A549 treated with dexamethasone at 1 μM for 4 hours (cell line): ENCODE results near the gene KDM1B. TPM values are rescaled to one million over a fixed set of nuclear protein-coding genes. Genes with fewer than 3 reads are reported as not detected.

Experiments
- total RNA-seq: library from RNA; stranded (reverse); fragments of 200-300 nt; extraction: Qiagen RNA extraction; gene quantifications from 5 replicates; pipeline ENCODE4 v1.2.3, GENCODE V29; 2022

KDM1B gene, protein sequence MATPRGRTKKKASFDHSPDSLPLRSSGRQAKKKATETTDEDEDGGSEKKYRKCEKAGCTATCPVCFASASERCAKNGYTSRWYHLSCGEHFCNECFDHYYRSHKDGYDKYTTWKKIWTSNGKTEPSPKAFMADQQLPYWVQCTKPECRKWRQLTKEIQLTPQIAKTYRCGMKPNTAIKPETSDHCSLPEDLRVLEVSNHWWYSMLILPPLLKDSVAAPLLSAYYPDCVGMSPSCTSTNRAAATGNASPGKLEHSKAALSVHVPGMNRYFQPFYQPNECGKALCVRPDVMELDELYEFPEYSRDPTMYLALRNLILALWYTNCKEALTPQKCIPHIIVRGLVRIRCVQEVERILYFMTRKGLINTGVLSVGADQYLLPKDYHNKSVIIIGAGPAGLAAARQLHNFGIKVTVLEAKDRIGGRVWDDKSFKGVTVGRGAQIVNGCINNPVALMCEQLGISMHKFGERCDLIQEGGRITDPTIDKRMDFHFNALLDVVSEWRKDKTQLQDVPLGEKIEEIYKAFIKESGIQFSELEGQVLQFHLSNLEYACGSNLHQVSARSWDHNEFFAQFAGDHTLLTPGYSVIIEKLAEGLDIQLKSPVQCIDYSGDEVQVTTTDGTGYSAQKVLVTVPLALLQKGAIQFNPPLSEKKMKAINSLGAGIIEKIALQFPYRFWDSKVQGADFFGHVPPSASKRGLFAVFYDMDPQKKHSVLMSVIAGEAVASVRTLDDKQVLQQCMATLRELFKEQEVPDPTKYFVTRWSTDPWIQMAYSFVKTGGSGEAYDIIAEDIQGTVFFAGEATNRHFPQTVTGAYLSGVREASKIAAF
- 6.5 to 9.5 TPM (median 8.6 TPM) in 5 replicates for total RNA-seq

DNA sequence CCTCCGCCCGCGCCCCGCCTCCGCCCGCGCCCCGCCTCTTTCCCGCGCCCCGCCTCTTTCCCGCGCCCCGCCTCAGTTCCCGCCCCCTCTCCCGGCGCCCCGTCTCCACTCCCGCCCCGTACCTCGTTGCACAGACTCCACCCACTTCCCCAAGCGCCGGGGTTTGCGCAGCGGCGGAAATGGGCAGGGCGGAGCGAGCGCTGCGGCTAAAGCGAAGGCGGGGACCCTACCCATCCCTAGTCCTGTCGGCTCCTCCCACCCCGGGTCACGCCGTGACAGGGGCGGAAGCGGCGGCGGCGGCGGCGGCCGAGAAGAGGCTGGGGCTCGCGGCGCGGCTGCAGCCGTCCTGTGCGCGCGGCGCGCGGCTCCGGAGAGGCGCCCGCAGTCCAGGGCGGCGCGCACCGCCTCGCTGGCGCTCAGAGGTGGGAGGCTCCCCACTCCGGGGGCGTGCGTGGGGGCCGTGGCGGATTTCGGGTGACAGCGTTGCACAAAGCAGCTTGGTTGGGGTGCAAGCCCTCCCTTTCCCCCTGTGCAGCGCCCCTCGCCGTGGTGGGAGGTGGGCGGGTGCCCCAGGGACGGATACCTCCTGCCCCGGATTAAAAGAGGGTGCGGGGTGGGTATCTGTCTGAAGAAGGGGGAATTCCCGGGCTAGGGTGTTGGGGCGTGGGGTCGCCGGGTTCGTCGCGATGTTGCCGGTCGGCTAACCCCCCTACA, at the start of gene KDM1B:
KDM1B (plus strand) TSS at position 273 of the 714 bp plus-strand sequence. CDS start 4,474 bp downstream, outside the sequence.

DNA sequence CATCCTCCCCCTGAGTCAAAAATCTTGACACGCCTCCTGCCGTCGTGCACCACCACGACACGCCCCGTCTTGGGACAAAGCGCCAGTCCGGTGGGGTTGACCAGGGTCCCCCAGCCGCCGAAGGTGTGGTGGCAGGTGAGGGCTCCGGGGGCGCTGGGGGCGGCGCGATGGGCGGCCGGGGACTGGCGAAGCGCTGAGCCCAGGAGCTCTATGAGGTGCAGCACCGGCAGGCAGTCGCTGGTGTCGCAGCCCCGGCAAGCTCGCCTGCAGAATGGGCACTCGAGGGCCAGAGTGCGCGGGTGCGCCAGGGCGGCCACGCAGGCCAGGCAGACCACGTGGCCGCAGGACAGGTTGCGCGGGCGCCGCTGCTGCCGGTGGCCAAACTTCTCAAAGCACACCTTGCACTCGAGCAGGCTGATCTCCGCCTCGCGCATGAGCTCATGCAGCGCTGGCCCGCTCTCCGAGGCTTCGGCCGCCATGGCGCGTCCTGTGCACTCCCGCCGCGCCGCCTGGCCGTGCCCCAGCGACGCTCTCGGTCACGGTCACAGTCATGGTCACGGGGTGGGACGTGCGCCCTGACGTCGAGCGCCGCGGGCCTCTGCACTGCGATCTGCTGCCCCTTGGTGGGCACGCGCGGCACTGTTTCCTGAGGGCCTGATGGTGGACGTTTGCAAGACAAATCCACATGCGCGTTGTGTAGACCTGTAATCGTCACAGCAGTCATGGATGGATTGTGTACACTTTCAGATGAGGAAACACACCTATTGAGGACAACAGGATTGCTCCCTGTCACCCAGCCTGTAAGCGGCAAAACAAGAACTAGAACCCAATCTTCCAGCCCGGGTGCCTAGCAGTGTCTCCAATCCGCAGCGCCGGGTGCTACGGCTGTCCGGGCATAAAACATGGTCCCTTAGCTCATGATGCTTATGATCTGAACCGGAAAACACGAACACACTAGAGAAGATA, 32.8 kb upstream of the KDM1B start, which contains the start of gene NHLRC1:
NHLRC1 (minus strand) TSS at position 550 of the 966 bp plus-strand sequence; CDS start at position 479, 71 bp downstream.

DNA sequence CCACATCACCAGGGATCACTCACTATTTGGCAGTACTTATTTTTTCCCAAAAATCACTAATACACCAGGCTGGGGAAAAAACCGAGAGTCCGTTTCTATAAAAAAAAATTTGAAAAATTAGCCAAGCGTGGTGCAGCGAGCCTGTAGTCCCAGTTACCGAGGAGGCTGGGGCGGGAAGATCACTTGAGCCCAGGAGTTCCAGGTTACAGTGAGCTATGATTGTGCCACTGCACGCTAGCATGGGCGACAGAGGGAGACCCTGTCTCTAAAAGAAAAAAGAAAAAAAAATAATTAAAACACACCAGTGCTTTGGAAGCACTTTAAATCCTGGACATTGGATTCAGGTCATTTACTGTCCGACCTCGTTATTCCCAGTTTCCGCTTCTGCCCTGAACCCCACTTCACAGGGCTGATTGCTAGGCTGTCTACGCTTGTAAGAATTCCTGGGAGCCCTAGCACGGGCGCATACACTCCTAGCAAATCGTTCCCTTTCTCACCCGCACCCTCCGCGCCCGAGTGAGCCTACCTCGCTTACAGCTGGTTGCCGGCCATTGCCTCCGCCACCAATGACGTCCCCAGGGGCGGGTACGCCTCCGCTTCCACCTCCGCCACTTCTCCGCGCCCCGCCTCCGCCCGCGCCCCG, 594 bp upstream of the KDM1B start, which contains the start of gene TPMT:
TPMT (minus strand) TSS at position 571 of the 643 bp plus-strand sequence. CDS start 5,950 bp downstream, outside the sequence.

DNA sequence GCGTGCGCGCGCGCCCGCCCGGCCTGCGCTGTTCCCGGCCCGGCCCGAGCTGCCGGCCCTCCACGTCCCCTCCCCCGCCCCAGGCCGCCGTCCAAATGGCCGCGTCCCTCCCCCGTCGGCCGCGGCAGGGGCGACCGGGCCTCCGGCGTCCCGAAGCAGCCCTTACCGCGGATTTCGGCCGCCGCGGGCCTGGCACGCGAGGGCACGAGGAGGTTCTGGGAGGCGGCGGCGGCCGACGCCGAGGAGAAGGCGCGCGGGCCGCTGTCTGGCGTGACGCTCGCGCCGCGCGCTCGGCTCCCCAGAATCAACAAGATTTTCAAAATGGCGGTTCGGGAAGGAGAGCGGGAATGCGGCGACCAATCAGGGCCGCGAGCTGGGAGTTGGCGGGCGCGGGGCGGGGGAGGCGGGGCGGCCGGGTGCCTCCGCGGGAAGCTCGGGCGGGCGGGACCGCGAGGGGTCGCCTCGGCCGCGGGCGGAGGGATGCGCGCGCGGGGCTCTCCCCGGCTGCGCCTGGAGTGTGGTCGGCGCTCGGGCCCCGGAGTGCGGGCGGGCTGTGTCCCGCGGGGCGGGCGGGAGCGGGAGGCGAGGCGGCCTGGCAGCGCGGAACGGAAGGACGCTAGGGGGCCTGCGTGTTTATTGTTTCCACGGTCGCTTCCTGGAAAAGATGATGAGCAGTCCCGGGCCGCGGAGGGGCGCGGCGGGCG, 109.1 kb downstream of the KDM1B start, which contains the start of gene DEK:
DEK (minus strand) TSS at position 312 of the 704 bp plus-strand sequence. CDS start 543 bp downstream, outside the sequence.

Other genes starting within 250 kb of the KDM1B start
- gene KIF13A, start 167.8 kb upstream of the KDM1B start, total RNA-seq, result 19.2 to 23.7 TPM (median 22.1 TPM) in 5 replicates
- gene NHLRC1, start 32.7 kb upstream of the KDM1B start, total RNA-seq, result 1.2 to 1.9 TPM (median 1.6 TPM) in 5 replicates
- gene TPMT, start 345 bp upstream of the KDM1B start, total RNA-seq, result 5.7 to 6.5 TPM (median 6.1 TPM) in 5 replicates
- 77.4 to 95.0 TPM (median 92.2 TPM) in 5 replicates for gene DEK, start 109.1 kb downstream of the KDM1B start, total RNA-seq
- 0.15 to 0.51 TPM (median 0.29 TPM) in 5 replicates for gene RNF144B, start 231.9 kb downstream of the KDM1B start, total RNA-seq